Left hindlimb (tissue), 1 donor: ENCODE data around the gene UBR4.

Experiments
- DNase-seq: peaks from one replicate; pipeline ENCODE4 v3.0.0-alpha.2; 2018

Gene UBR4

GRCh38 chr1:19068639-19069276, 141.3 kb downstream of the UBR4 start:
- no peak for DNase-seq

GRCh38 chr1:19067912-19068638, 142.0 kb downstream of the UBR4 start:
- DNase-seq, result no peak

- no peak for DNase-seq
Observed at GRCh38 chr1:19067182-19067911, 142.7 kb downstream of the UBR4 start.

GRCh38 chr1:19066874-19067181, 143.2 kb downstream of the UBR4 start:
- DNase-seq, result no peak

GRCh38 chr1:19066248-19066873, 143.7 kb downstream of the UBR4 start:
- no peak for DNase-seq

- no peak for DNase-seq
Observed at GRCh38 chr1:19065526-19066247, 144.4 kb downstream of the UBR4 start.

- DNase-seq, result no peak
Observed at GRCh38 chr1:19064906-19065450, 145.1 kb downstream of the UBR4 start.

- DNase-seq, result no peak
Observed at GRCh38 chr1:19063122-19063521, 146.9 kb downstream of the UBR4 start.

GRCh38 chr1:19062258-19063029, 147.6 kb downstream of the UBR4 start:
- no peak for DNase-seq

- DNase-seq, result no peak
Observed at GRCh38 chr1:19061798-19062197, 148.3 kb downstream of the UBR4 start.

- no peak for DNase-seq
Observed at GRCh38 chr1:19061343-19061742, 148.7 kb downstream of the UBR4 start.

GRCh38 chr1:19059773-19060172, 150.3 kb downstream of the UBR4 start:
- DNase-seq, result no peak

GRCh38 chr1:19058476-19058797, 151.6 kb downstream of the UBR4 start:
- no peak for DNase-seq

GRCh38 chr1:19057784-19058475, 152.1 kb downstream of the UBR4 start:
- no peak for DNase-seq

- DNase-seq, result no peak
Observed at GRCh38 chr1:19057182-19057779, 152.8 kb downstream of the UBR4 start.

- DNase-seq, result no peak
Observed at GRCh38 chr1:19055701-19056100, 154.4 kb downstream of the UBR4 start.

GRCh38 chr1:19055001-19055400, 155.1 kb downstream of the UBR4 start:
- DNase-seq, result no peak

- no peak for DNase-seq
Observed at GRCh38 chr1:19054216-19054615, 155.8 kb downstream of the UBR4 start.

GRCh38 chr1:19053486-19053885, 156.6 kb downstream of the UBR4 start:
- no peak for DNase-seq

GRCh38 chr1:19049798-19050197, 160.3 kb downstream of the UBR4 start:
- no peak for DNase-seq
